K562 (cell line): ENCODE data around the gene GPR21. TPM values are rescaled to one million over a fixed set of nuclear protein-coding genes. Genes with fewer than 3 reads are reported as not detected.
A peak's percentile ranks its signal among the peaks of the same experiment; 100 is the strongest.

Experiments
- BCL6 ChIP-seq: fragments of 250-450 bp; sonication (Bioruptor Pico); IDR thresholded peaks from 2 replicates; pipeline ENCODE4 v1.4.0; 2020
- BRD4 ChIP-seq: fragments of 200-600 bp; sonication (generic); IDR thresholded peaks from 2 replicates; pipeline ENCODE4 v1.6.1; 2017; ENCODE audit warnings: inconsistent platforms
- GABPB2 ChIP-seq: fragments of 250-450 bp; sonication (Bioruptor Pico); conservative IDR thresholded peaks from 2 replicates; pipeline ENCODE4 v1.5.1; 2021; ENCODE audit warnings: mild to moderate bottlenecking
- HNRNPUL1 ChIP-seq: fragments of 200-400 bp; formaldehyde crosslinking; IDR thresholded peaks from 2 replicates; pipeline ENCODE4 v1.6.1; 2017; ENCODE audit warnings: low read length
- MAFG ChIP-seq: fragments of 450-650 bp; conservative IDR thresholded peaks from 2 replicates; pipeline ENCODE4 v1.6.1; 2016; ENCODE audit warnings: missing genetic modification characterization, missing compliant biosample characterization
- NR2C2 ChIP-seq, 2 experiments: fragments of 200-800 bp in 1 of 2; sonication (Bioruptor generic) in 1 of 2; sonication (generic) in 1 of 2; formaldehyde crosslinking in 1 of 2; IDR thresholded peaks; 2 replicates each; pipeline versions ENCODE4 v1.6.1 to v1.8.0; 2016 to 2022; ENCODE audit warnings: mild to moderate bottlenecking in 1 of 2, missing compliant biosample characterization in 1 of 2, missing genetic modification characterization in 1 of 2, missing genetic modification reagents in 1 of 2
- POU5F1 ChIP-seq: fragments of 150-350 bp; IDR thresholded peaks from 2 replicates; pipeline ENCODE4 v1.6.1; 2014; ENCODE audit warnings: borderline replicate concordance, low read length, low read depth, mild to moderate bottlenecking; ENCODE audit not compliant: partially characterized antibody
- RBFOX2 ChIP-seq: fragments of 200-400 bp; formaldehyde crosslinking; IDR thresholded peaks from 2 replicates; pipeline ENCODE4 v1.6.1; 2017; ENCODE audit warnings: low read depth, mild to moderate bottlenecking, low read length, moderate library complexity
- SOX6 ChIP-seq: fragments of 450-650 bp; IDR thresholded peaks from 2 replicates; pipeline ENCODE4 v1.6.1; 2014; ENCODE audit warnings: mild to moderate bottlenecking
- ZKSCAN8 ChIP-seq: fragments of 200-800 bp; sonication (Bioruptor generic); IDR thresholded peaks from 2 replicates; pipeline ENCODE4 v1.6.1; 2016; ENCODE audit warnings: missing genetic modification characterization, missing compliant biosample characterization
- ZNF324 ChIP-seq: fragments of 250-450 bp; sonication (Bioruptor Pico); IDR thresholded peaks from 2 replicates; pipeline ENCODE4 v1.4.0; 2020; ENCODE audit warnings: mild to moderate bottlenecking
- ZNF79 ChIP-seq: fragments of 250-450 bp; sonication (Bioruptor Pico); IDR thresholded peaks from 2 replicates; pipeline ENCODE4 v1.4.0; 2020; ENCODE audit warnings: low read depth, mild to moderate bottlenecking, moderate library complexity
- polyA plus RNA-seq, 8 experiments: library from polyadenylated mRNA; depleted of rRNA in 4 of 8; stranded (reverse) in 5 of 8; unstranded in 3 of 8; fragments of >200 nt; fragmentation: Nextera tagmentation in 2 of 8; fragmentation: Illumina TruSeq in 1 of 8; extraction: Ambion mirVana in 2 of 8; extraction: Trizol in 1 of 8; gene quantifications; 2 replicates each; pipeline versions ENCODE4 v1.2.1 to v1.2.3, GENCODE V29; 2011 to 2014; ENCODE audit warnings: inconsistent platforms in 1 of 8, missing spikeins in 1 of 8
- total RNA-seq, 7 experiments: library from RNA; depleted of rRNA in 6 of 7; stranded (reverse); fragments of >200 nt in 6 of 7; fragmentation: Illumina TruSeq in 2 of 7; extraction: Trizol in 2 of 7; gene quantifications; 2 replicates each; pipeline versions ENCODE4 v1.2.1 to v1.2.3, GENCODE V29; 2011 to 2021; ENCODE audit warnings: low replicate concordance in 1 of 7
- TF ChIP-seq, protein P1 (sequence below), 2 experiments: fragments of 150-350 bp in 1 of 2; IDR thresholded peaks; 2 replicates each; pipeline ENCODE4 v1.6.1; 2012 to 2016; ENCODE audit warnings: low read depth in 2 of 2, low read length in 2 of 2, mild to moderate bottlenecking in 1 of 2, moderate library complexity in 1 of 2
- TF ChIP-seq, protein P2 (sequence below), 3 experiments: IDR thresholded peaks in 2 of 3; conservative IDR thresholded peaks in 1 of 3; 2 replicates each; pipeline ENCODE4 v1.5.1; 2011 to 2012; ENCODE audit warnings: low read length in 3 of 3, mild to moderate bottlenecking in 3 of 3, control low read depth in 2 of 3, improper control_type of control experiment in 1 of 3, inconsistent platforms in 1 of 3, low read depth in 1 of 3, mixed read lengths in 1 of 3, moderate library complexity in 1 of 3; ENCODE audit not compliant: insufficient read depth in 2 of 3
- TF ChIP-seq, protein P3 (sequence below): fragments of 450-650 bp; IDR thresholded peaks from 2 replicates; pipeline ENCODE4 v1.6.1; 2017; ENCODE audit warnings: antibody characterized with exemption
- TF ChIP-seq, protein P4 (sequence below): fragments of 150-350 bp; conservative IDR thresholded peaks from 2 replicates; pipeline ENCODE4 v1.6.1; 2014; ENCODE audit warnings: low read length

The GPR21 gene
- total and polyA plus RNA-seq, 9 of the 15 experiments (the other 6 are each of a cell fraction or from before 2014, with no cell fraction given): 0.16 to 0.83 (median 0.36) TPM; not detected in 6

DNA sequence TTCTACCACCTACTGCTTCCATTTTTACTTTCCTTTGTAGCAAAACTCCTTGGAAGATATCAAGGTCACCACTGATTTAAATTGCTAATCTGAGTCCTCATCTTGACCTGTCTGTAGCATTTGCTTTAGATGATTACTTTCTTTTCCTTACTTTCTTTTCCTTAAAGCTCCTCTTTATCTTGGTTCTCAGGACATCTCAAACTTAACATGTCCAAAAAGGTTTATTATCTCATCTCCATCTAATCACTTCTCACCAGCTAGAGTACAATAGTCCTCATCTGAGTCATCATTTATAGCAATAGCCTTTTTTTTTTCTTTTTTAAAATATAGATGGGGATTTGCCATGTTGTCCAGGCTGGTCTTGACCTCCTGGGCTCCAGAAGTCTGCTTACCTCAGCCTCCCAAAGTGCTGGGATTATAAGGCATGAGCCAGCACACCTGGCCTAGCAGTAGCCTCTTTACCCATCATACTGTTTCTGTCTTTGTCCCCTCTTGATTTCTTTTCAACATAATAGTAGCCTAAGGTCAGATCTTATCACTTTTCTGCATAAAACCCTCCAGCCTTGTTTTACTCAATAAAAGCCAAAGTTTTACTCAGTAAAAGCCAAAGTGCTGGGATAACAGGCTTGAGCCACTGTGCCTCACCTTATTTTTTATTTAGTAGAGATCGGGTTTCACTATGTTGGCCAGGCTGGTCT, 32.9 kb upstream of the GPR21 start (continued):
- TF ChIP-seq, protein P1, sequence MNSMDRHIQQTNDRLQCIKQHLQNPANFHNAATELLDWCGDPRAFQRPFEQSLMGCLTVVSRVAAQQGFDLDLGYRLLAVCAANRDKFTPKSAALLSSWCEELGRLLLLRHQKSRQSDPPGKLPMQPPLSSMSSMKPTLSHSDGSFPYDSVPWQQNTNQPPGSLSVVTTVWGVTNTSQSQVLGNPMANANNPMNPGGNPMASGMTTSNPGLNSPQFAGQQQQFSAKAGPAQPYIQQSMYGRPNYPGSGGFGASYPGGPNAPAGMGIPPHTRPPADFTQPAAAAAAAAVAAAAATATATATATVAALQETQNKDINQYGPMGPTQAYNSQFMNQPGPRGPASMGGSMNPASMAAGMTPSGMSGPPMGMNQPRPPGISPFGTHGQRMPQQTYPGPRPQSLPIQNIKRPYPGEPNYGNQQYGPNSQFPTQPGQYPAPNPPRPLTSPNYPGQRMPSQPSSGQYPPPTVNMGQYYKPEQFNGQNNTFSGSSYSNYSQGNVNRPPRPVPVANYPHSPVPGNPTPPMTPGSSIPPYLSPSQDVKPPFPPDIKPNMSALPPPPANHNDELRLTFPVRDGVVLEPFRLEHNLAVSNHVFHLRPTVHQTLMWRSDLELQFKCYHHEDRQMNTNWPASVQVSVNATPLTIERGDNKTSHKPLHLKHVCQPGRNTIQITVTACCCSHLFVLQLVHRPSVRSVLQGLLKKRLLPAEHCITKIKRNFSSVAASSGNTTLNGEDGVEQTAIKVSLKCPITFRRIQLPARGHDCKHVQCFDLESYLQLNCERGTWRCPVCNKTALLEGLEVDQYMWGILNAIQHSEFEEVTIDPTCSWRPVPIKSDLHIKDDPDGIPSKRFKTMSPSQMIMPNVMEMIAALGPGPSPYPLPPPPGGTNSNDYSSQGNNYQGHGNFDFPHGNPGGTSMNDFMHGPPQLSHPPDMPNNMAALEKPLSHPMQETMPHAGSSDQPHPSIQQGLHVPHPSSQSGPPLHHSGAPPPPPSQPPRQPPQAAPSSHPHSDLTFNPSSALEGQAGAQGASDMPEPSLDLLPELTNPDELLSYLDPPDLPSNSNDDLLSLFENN (IDR thresholded peaks at IDR 0.05; ENCODE audit: low read depth in 2 of 2, low read length in 2 of 2): no peak
- TF ChIP-seq, protein P2, sequence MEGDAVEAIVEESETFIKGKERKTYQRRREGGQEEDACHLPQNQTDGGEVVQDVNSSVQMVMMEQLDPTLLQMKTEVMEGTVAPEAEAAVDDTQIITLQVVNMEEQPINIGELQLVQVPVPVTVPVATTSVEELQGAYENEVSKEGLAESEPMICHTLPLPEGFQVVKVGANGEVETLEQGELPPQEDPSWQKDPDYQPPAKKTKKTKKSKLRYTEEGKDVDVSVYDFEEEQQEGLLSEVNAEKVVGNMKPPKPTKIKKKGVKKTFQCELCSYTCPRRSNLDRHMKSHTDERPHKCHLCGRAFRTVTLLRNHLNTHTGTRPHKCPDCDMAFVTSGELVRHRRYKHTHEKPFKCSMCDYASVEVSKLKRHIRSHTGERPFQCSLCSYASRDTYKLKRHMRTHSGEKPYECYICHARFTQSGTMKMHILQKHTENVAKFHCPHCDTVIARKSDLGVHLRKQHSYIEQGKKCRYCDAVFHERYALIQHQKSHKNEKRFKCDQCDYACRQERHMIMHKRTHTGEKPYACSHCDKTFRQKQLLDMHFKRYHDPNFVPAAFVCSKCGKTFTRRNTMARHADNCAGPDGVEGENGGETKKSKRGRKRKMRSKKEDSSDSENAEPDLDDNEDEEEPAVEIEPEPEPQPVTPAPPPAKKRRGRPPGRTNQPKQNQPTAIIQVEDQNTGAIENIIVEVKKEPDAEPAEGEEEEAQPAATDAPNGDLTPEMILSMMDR (IDR thresholded peaks at IDR 0.05 in 2 of 3, conservative IDR thresholded peaks at IDR 0.05 in 1 of 3; ENCODE audit: insufficient read depth in 2 of 3, low read depth in 1 of 3, low read length in 3 of 3): no peak
- TF ChIP-seq ZNF79 (CRISPR knock-in tag) (no peak), NR2C2 (CRISPR knock-in tag; IDR thresholded peaks at IDR 0.05) (no peak), NR2C2 (tag; IDR thresholded peaks at IDR 0.05) (peak; percentile 29; the same call in 1 of the 2 replicates), ZNF324 (CRISPR knock-in tag) (no peak), POU5F1 (no peak), MAFG (peak; percentile 58), GABPB2 (no peak), SOX6 (peak; percentile 89), RBFOX2 (no peak), BCL6 (CRISPR knock-in tag) (no peak), HNRNPUL1 (no peak), ZKSCAN8 (CRISPR knock-in tag) (no peak), BRD4 (no peak)
- TF ChIP-seq, protein P3, sequence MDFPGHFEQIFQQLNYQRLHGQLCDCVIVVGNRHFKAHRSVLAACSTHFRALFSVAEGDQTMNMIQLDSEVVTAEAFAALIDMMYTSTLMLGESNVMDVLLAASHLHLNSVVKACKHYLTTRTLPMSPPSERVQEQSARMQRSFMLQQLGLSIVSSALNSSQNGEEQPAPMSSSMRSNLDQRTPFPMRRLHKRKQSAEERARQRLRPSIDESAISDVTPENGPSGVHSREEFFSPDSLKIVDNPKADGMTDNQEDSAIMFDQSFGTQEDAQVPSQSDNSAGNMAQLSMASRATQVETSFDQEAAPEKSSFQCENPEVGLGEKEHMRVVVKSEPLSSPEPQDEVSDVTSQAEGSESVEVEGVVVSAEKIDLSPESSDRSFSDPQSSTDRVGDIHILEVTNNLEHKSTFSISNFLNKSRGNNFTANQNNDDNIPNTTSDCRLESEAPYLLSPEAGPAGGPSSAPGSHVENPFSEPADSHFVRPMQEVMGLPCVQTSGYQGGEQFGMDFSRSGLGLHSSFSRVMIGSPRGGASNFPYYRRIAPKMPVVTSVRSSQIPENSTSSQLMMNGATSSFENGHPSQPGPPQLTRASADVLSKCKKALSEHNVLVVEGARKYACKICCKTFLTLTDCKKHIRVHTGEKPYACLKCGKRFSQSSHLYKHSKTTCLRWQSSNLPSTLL: no peak
- TF ChIP-seq, protein P4, sequence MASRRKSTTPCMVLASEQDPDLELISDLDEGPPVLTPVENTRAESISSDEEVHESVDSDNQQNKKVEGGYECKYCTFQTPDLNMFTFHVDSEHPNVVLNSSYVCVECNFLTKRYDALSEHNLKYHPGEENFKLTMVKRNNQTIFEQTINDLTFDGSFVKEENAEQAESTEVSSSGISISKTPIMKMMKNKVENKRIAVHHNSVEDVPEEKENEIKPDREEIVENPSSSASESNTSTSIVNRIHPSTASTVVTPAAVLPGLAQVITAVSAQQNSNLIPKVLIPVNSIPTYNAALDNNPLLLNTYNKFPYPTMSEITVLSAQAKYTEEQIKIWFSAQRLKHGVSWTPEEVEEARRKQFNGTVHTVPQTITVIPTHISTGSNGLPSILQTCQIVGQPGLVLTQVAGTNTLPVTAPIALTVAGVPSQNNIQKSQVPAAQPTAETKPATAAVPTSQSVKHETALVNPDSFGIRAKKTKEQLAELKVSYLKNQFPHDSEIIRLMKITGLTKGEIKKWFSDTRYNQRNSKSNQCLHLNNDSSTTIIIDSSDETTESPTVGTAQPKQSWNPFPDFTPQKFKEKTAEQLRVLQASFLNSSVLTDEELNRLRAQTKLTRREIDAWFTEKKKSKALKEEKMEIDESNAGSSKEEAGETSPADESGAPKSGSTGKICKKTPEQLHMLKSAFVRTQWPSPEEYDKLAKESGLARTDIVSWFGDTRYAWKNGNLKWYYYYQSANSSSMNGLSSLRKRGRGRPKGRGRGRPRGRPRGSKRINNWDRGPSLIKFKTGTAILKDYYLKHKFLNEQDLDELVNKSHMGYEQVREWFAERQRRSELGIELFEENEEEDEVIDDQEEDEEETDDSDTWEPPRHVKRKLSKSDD: no peak
